AML-193 (cell line): ENCODE results near the gene CLCN6.

Experiments
- DNase-seq, 2 experiments: peaks; one replicate each; lab custom pipeline; 2025; lab: John Stamatoyannopoulos, UW

CLCN6 gene

GRCh38 chr1:11780380-11781147 lies 25.4 kb upstream of the CLCN6 start:
- DNase-seq: no peak

- no peak for DNase-seq
These were observed 24.7 kb upstream of the CLCN6 start for GRCh38 chr1:11781297-11781696.

GRCh38 chr1:11782127-11782708 lies 23.8 kb upstream of the CLCN6 start:
- no peak for DNase-seq

GRCh38 chr1:11783556-11783955 lies 22.4 kb upstream of the CLCN6 start:
- DNase-seq: no peak

- no peak for DNase-seq
These were observed 21.6 kb upstream of the CLCN6 start for GRCh38 chr1:11784256-11784992.

GRCh38 chr1:11784993-11785769 lies 20.8 kb upstream of the CLCN6 start:
- peak in 1 of 2 experiments; percentile 4 for DNase-seq

GRCh38 chr1:11786168-11786567 lies 19.8 kb upstream of the CLCN6 start:
- DNase-seq: no peak

- DNase-seq: no peak
These were observed 18.7 kb upstream of the CLCN6 start for GRCh38 chr1:11787251-11787803.

- no peak for DNase-seq
These were observed 18.1 kb upstream of the CLCN6 start for GRCh38 chr1:11787804-11788436.

- no peak for DNase-seq
These were observed 17.4 kb upstream of the CLCN6 start for GRCh38 chr1:11788549-11789053.

GRCh38 chr1:11789126-11790067 lies 16.6 kb upstream of the CLCN6 start:
- DNase-seq: no peak

GRCh38 chr1:11790101-11790879 lies 15.7 kb upstream of the CLCN6 start:
- DNase-seq: no peak

GRCh38 chr1:11790880-11791715 lies 14.9 kb upstream of the CLCN6 start:
- DNase-seq: no peak

GRCh38 chr1:11792106-11792505 lies 13.9 kb upstream of the CLCN6 start:
- DNase-seq: no peak

GRCh38 chr1:11793819-11794218 lies 12.2 kb upstream of the CLCN6 start:
- no peak for DNase-seq

GRCh38 chr1:11794446-11795237 lies 11.3 kb upstream of the CLCN6 start:
- DNase-seq: no peak

GRCh38 chr1:11795238-11795890 lies 10.6 kb upstream of the CLCN6 start:
- no peak for DNase-seq
